AG04449 (cell line): Measurements from ENCODE around the gene MGAT4B.

ENCODE experiments used
- CTCF ChIA-PET: fragments of 350-600 bp; formaldehyde crosslinking; extraction: SDS; loops from one replicate; lab custom pipeline; 2021; ENCODE audit warnings: antibody characterized with exemption; lab: Yijun Ruan, JAX
- POLR2A ChIA-PET: fragments of 400-600, 350-600 bp; formaldehyde crosslinking; extraction: SDS; loops from one replicate; lab custom pipeline; 2020; ENCODE audit warnings: antibody characterized with exemption, inconsistent platforms; lab: Yijun Ruan, JAX
- DNase-seq: peaks from one replicate; pipeline ENCODE4 v3.0.0-alpha.2; 2010; ENCODE audit warnings: low read depth, low spot score
- H3K4me3 ChIP-seq: 2 replicates; pipeline ENCODE4 v1.5.1; 2011; ENCODE audit warnings: low read depth, mild to moderate bottlenecking, control low read depth, low read length
- TF ChIP-seq, protein P1 (sequence below): IDR thresholded peaks from one replicate; pipeline ENCODE4 v1.5.1; 2011; ENCODE audit warnings: mild to moderate bottlenecking, moderate library complexity, low read length, control low read depth, inconsistent platforms; ENCODE audit not compliant: insufficient read depth; ENCODE audit errors: missing control alignments

Gene MGAT4B

DNA sequence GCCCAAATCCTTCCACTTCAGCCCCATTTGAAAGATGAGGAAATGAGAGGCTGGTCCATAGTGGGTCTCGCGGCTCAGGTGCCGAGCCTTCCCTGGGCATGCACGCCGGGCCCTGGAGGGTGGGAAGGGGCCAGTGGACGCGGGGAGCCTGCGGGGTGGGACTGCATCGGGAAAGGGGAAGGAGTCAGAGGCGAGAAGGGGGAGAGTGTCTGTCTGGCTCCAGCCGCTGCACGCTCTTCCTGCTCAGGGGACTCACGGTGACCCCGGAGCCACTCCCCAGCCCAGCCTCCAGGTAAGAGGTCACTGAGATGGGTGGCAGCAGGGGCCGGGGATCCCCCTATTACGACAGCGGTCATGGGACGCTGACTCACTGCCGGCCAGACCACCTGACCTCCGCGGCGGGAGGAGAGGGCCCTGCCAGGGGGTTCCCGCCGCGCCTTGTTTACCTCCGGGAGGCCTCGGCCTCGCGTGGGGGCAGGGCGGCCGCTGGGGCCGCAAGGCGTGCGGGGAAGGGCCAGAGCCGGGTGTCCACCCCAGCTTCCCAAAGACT, 12.2 kb upstream of the MGAT4B start:
- CTCF ChIA-PET = interaction anchor here (1.0 to 1.1 kb wide), 3 partner anchors 17 to 205 kb away, joined by 3 to 6 read pairs (median 4); no protein-coding TSS in a partner anchor
- peak overlapping the region; percentile 40 for H3K4me3 ChIP-seq
- POLR2A ChIA-PET = interaction anchor here (1.0 to 2.6 kb wide), 2 partner anchors 7 to 12 kb away, joined by 3 to 15 read pairs; no protein-coding TSS in a partner anchor
- TF ChIP-seq, protein P1, sequence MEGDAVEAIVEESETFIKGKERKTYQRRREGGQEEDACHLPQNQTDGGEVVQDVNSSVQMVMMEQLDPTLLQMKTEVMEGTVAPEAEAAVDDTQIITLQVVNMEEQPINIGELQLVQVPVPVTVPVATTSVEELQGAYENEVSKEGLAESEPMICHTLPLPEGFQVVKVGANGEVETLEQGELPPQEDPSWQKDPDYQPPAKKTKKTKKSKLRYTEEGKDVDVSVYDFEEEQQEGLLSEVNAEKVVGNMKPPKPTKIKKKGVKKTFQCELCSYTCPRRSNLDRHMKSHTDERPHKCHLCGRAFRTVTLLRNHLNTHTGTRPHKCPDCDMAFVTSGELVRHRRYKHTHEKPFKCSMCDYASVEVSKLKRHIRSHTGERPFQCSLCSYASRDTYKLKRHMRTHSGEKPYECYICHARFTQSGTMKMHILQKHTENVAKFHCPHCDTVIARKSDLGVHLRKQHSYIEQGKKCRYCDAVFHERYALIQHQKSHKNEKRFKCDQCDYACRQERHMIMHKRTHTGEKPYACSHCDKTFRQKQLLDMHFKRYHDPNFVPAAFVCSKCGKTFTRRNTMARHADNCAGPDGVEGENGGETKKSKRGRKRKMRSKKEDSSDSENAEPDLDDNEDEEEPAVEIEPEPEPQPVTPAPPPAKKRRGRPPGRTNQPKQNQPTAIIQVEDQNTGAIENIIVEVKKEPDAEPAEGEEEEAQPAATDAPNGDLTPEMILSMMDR = no peak
- peak; percentile 65 for DNase-seq

DNA sequence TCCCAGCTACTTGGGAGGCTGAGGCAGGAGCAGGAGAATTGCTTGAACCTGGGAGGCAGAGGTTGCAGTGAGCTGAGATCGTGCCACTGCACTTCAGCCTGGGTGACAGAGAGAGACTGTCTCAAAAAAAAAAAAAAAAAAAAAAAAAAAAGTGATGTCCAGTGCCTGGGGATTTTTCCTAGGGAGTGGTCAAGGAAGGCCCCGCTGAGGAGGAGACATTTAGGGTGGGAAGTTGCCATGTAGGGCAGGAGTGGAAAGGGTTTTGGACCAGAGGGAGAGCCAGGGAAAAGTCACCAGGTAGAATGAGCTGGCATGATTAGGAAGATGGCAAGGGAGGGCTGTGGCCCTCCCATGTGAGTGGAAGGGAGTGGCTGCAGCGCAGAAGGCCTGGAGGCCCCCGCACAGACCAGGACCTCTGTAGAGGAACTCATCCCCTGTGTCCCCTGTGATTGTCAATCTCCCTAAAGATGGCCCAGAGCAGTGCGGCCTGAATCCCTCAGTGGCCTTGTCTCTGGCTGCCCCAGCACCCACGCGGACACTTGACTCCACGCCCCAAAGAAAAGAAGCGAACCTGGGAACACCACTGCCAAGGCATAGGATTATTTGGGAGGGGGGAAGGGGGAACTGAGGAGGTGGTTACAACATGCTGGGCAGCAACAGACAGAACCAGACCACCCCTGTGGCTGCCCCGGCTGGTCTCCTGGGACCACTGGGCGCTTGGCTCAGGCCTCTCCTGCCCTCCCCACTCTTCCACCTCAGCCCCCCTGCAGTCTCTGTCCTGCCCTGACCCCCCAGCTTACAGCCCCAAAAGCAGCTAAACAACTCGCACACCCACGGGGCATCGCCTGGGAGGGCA, 11.5 kb upstream of the MGAT4B start:
- TF ChIP-seq, protein P1 = no peak
- ChIA-PET POLR2A (no interaction called here), CTCF (interaction anchor here (0.8 kb wide), 1 partner anchor 22 kb away, joined by 3 read pairs; no protein-coding TSS in a partner anchor)
- no peak for DNase-seq
- no peak overlapping the region; the same call in 1 of the 2 replicates for H3K4me3 ChIP-seq

DNA sequence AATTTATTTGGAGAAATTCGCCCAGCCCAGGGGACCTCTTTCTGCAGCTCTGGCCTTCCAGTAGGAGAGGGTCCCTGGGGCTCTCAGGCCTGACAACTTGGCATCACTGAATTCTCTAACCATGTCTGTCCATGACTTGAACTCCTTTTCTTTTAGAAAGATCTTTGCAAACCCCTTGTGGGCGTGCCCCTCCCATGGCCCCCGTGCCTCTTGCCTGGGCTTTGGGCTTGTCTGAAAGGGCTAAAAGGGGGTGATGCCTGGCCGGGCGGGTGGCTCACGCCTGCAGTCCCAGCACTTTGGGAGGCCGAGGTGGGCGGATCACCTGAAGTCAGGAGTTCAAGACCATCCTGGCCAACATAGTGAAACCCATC, 10.8 kb upstream of the MGAT4B start:
- TF ChIP-seq, protein P1 = no peak
- H3K4me3 ChIP-seq = no peak overlapping the region; the same call in 1 of the 2 replicates
- ChIA-PET CTCF (interaction anchor here (0.8 kb wide), 1 partner anchor 21 kb away, joined by 3 read pairs; no protein-coding TSS in a partner anchor), POLR2A (no interaction called here)
- DNase-seq = no peak

DNA sequence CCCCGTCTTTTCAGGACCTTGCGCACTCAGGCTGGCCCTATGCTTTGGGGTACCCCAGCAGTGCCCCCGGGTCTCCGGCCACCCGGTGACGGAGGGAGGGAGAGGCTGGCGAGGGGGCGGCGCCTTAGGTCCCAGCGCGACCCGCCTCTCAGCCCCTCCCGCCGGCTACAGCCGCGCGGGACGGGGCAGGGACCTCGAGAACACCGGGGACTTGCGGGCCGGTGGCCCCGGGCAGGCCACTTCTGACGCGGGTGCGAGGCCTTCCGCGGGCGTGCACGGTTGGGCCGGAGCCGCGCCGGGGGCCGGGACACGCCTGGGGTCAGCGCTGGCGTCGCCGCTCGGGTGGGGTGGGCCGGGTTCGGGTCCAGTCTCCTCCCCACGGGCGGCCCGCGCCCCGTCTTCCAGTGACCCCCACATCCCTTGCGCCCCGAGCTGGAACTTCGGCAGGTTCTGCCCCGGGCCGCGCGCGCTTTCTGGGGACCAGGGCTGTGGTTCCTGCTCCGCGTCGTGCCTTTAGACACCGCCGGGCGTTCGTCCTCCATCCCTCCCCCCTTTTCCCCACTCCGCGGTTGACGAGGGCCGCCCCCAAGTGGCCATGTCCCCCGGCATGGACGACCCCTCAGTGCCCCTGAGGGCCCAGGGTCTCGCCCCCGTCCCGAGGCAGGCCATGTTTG, 10.3 kb upstream of the MGAT4B start:
- no peak for DNase-seq
- TF ChIP-seq, protein P1 = no peak
- ChIA-PET CTCF (interaction anchor here (0.8 to 2.5 kb wide), 2 partner anchors 20 to 21 kb away, joined by 3 to 8 read pairs; no protein-coding TSS in a partner anchor), POLR2A (no interaction called here)
- H3K4me3 ChIP-seq = peak overlapping the region; percentile 42

DNA sequence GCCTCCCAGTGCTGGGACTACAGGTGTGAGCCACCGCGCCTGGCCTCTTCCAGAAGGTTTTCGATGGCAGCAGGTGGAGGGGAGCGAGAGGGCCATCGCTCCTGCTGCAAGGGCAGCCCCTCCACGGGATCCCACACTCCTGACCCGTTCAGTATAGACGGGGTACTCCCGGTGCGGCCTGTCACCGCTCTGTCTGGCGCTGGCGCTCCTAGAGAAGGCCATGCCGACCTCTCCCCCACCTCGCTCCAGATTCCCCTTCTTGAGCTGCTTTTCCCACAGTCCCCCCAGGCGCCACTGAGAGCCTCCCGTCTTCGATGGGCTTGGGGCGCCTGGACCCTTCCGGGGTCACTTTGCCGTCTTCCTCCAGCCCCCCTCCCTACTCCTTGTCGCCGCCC, 9.7 kb upstream of the MGAT4B start:
- TF ChIP-seq, protein P1 = no peak
- CTCF ChIA-PET = interaction anchor here (1.6 to 2.5 kb wide), 2 partner anchors 19 to 54 kb away, joined by 5 to 8 read pairs; no protein-coding TSS in a partner anchor
- POLR2A ChIA-PET = no interaction called here
- H3K4me3 ChIP-seq = peak overlapping the region; percentile 42
- no peak for DNase-seq
